ENCODE results near the gene SAMD14. TPM values are rescaled to one million over a fixed set of nuclear protein-coding genes. Genes with fewer than 3 reads are reported as not detected.
A peak's percentile ranks its signal among the peaks of the same experiment; 100 is the strongest.

The SAMD14 gene
- total and polyA plus RNA-seq, 7 experiments from 2014 or later, result 0.70 to 0.78 TPM; not detected in 5

- peak; percentile 98 for ATAC-seq
- intact Hi-C loops (cut with micrococcal nuclease), result loop anchor here (1.0 to 10.0 kb wide), 18 partner anchors 22 to 680 kb away; partner anchors contain the start of genes SPOP (in 2 of the 2), ITGA3 (in 1 of the 2), KAT7 (in 1 of the 2) and NXPH3 (in 1 of the 2)
- Mint-ChIP-seq H3K9me3 (peaks cover 0 to 2% (median 0%) of the 10 kb centered on the region in 11 donors), H3K27ac (peak within 1 kb of the TSS; percentile 87 to 98 (median 95)), H3K36me3 (peaks cover 0 to 17% (median 4%) of the 10 kb centered on the region in 5 donors), H3K4me3 (peak within 1 kb of the TSS; percentile 91 to 100 (median 96)), H3K27me3 (no peaks in the 10 kb centered on the region), H3K4me1 (peaks cover 27 to 41% (median 32%) of the 10 kb centered on the region in 7 donors)
- CTCF ChIA-PET, result interaction anchor here (0.7 to 5.0 kb wide), 26 partner anchors 7 to 303 kb away, joined by 3 to 57 read pairs (median 4); partner anchors contain the start of genes ITGA3 and LRRC59
- Histone ChIP-seq H3K27ac (ENCODE audit: low read depth, low read length) (peak within 1 kb of the TSS; percentile 84), H3K4me3 (ENCODE audit: low read length) (peak within 1 kb of the TSS; percentile 92), H3K27me3 (ENCODE audit: control insufficient read depth in 2 of 2, insufficient read depth in 2 of 2, low read length in 2 of 2) (no peaks in the 10 kb centered on the region), H3K4me1 (ENCODE audit: control insufficient read depth in 2 of 2, insufficient read depth in 2 of 2, low read length in 2 of 2) (peaks cover 12 to 14% of the 10 kb centered on the region in 2 donors), H3K36me3 (ENCODE audit: control insufficient read depth in 2 of 3, insufficient read depth in 3 of 3, low read length in 3 of 3) (peaks cover 0 to 27% (median 0%) of the 10 kb centered on the region in 3 experiments), H3K9me3 (ENCODE audit: control insufficient read depth in 2 of 3, low read length in 3 of 3) (no peaks in the 10 kb centered on the region)
- POLR2A ChIA-PET, result interaction anchor here (0.8 to 1.3 kb wide), 11 partner anchors 11 to 307 kb away, joined by 3 to 11 read pairs (median 3); partner anchors contain the start of genes ITGA3, KAT7 and PPP1R9B
- DNase-seq, result peak; percentile 92 to 99 (median 97)
Observed at GRCh38 chr17:50094753-50095619, 35.0 kb downstream of the SAMD14 start, which contains the start of gene PDK2. PDK2 (plus strand) TSS chr17:50095351; CDS start chr17:50095436, 85 bp downstream.

- ChIA-PET POLR2A (interaction anchor here (0.8 to 1.3 kb wide), 11 partner anchors 10 to 307 kb away, joined by 3 to 11 read pairs (median 3); partner anchors contain the start of genes ITGA3, KAT7 and PPP1R9B), CTCF (interaction anchor here (0.7 to 5.0 kb wide), 27 partner anchors 8 to 303 kb away, joined by 3 to 57 read pairs (median 4); partner anchors contain the start of genes ITGA3 and LRRC59)
- peak overlapping the region; percentile 84 for H3K27ac ChIP-seq (ENCODE audit: low read depth, low read length)
- H3K36me3 ChIP-seq (ENCODE audit: control insufficient read depth in 2 of 3, insufficient read depth in 3 of 3, low read length in 3 of 3), result peaks cover 0 to 23% (median 0%) of the 10 kb centered on the region in 3 experiments
- H3K4me1 ChIP-seq (ENCODE audit: control insufficient read depth in 2 of 2, insufficient read depth in 2 of 2, low read length in 2 of 2), result peaks cover 12 to 14% of the 10 kb centered on the region in 2 donors
- H3K4me3 ChIP-seq (ENCODE audit: low read length), result peak overlapping the region; percentile 92
- DNase-seq, result peak; percentile 71 to 90 (median 85)
- no peaks in the 10 kb centered on the region for H3K9me3 ChIP-seq (ENCODE audit: control insufficient read depth in 2 of 3, low read length in 3 of 3)
- Mint-ChIP-seq H3K27ac (peak overlapping the region; percentile 87 to 98 (median 95)), H3K9me3 (peaks cover 0 to 2% (median 0%) of the 10 kb centered on the region in 11 donors), H3K36me3 (peaks cover 0 to 13% (median 4%) of the 10 kb centered on the region in 5 donors), H3K4me3 (peak overlapping the region; percentile 91 to 100 (median 96)), H3K27me3 (no peaks in the 10 kb centered on the region), H3K4me1 (peaks cover 22 to 37% (median 30%) of the 10 kb centered on the region in 7 donors)
- no peaks in the 10 kb centered on the region for H3K27me3 ChIP-seq (ENCODE audit: control insufficient read depth in 2 of 2, insufficient read depth in 2 of 2, low read length in 2 of 2)
- peak; percentile 60 for ATAC-seq
- intact Hi-C loops (cut with micrococcal nuclease), result loop anchor here (1.0 to 10.0 kb wide), 11 partner anchors 39 to 519 kb away; partner anchors contain the start of genes NXPH3 (in 1 of the 2) and SPOP (in 1 of the 2)
Observed at GRCh38 chr17:50094243-50094752, 35.7 kb downstream of the SAMD14 start.

GRCh38 chr17:50093807-50094206 is 36.2 kb downstream of the SAMD14 start:
- no peak for ATAC-seq
- Mint-ChIP-seq H3K4me3 (peak overlapping the region; percentile 91 to 100 (median 96)), H3K27ac (peak overlapping the region in 7 of 9 donors; percentile 19 to 98 (median 95)), H3K36me3 (peaks cover 0 to 12% (median 4%) of the 10 kb centered on the region in 5 donors), H3K9me3 (peaks cover 0 to 2% (median 0%) of the 10 kb centered on the region in 11 donors), H3K4me1 (peaks cover 18 to 36% (median 30%) of the 10 kb centered on the region in 7 donors), H3K27me3 (no peaks in the 10 kb centered on the region)
- CTCF ChIA-PET, result interaction anchor here (0.6 to 5.0 kb wide), 24 partner anchors 8 to 439 kb away, joined by 3 to 57 read pairs (median 4); partner anchors contain the start of genes EPN3, ITGA3 and LRRC59
- DNase-seq, result no peak
- Histone ChIP-seq H3K27ac (ENCODE audit: low read depth, low read length) (peak overlapping the region; percentile 84), H3K4me1 (ENCODE audit: control insufficient read depth in 2 of 2, insufficient read depth in 2 of 2, low read length in 2 of 2) (peaks cover 12 to 14% of the 10 kb centered on the region in 2 donors), H3K4me3 (ENCODE audit: low read length) (no peak overlapping the region), H3K27me3 (ENCODE audit: control insufficient read depth in 2 of 2, insufficient read depth in 2 of 2, low read length in 2 of 2) (no peaks in the 10 kb centered on the region), H3K36me3 (ENCODE audit: control insufficient read depth in 2 of 3, insufficient read depth in 3 of 3, low read length in 3 of 3) (peaks cover 0 to 19% (median 0%) of the 10 kb centered on the region in 3 experiments), H3K9me3 (ENCODE audit: control insufficient read depth in 2 of 3, low read length in 3 of 3) (no peaks in the 10 kb centered on the region)
- intact Hi-C loops (cut with micrococcal nuclease), result loop anchor here (1.0 to 10.0 kb wide), 11 partner anchors 39 to 519 kb away; partner anchors contain the start of genes NXPH3 (in 1 of the 2) and SPOP (in 1 of the 2)
- POLR2A ChIA-PET, result interaction anchor here (0.8 to 1.3 kb wide), 10 partner anchors 9 to 306 kb away, joined by 3 to 11 read pairs (median 4); partner anchors contain the start of genes ITGA3, KAT7 and PPP1R9B

GRCh38 chr17:50093246-50093645 is 36.7 kb downstream of the SAMD14 start:
- Histone ChIP-seq H3K27ac (ENCODE audit: low read depth, low read length) (no peak overlapping the region), H3K36me3 (ENCODE audit: control insufficient read depth in 2 of 3, insufficient read depth in 3 of 3, low read length in 3 of 3) (peaks cover 0 to 13% (median 0%) of the 10 kb centered on the region in 3 experiments), H3K9me3 (ENCODE audit: control insufficient read depth in 2 of 3, low read length in 3 of 3) (no peaks in the 10 kb centered on the region), H3K4me3 (ENCODE audit: low read length) (no peak overlapping the region), H3K27me3 (ENCODE audit: control insufficient read depth in 2 of 2, insufficient read depth in 2 of 2, low read length in 2 of 2) (no peaks in the 10 kb centered on the region), H3K4me1 (ENCODE audit: control insufficient read depth in 2 of 2, insufficient read depth in 2 of 2, low read length in 2 of 2) (peaks cover 12 to 14% of the 10 kb centered on the region in 2 donors)
- peaks cover 0 to 2% (median 0%) of the 10 kb centered on the region in 11 donors for H3K9me3 Mint-ChIP-seq
- H3K27ac Mint-ChIP-seq, result peak overlapping the region in 3 of 9 donors; percentile 8 to 97 (median 23)
- ChIA-PET CTCF (interaction anchor here (0.6 to 5.0 kb wide), 7 partner anchors 20 to 439 kb away, joined by 3 to 57 read pairs (median 9); partner anchors contain the start of gene EPN3), POLR2A (interaction anchor here (0.6 kb wide), 1 partner anchor 92 kb away, joined by 3 read pairs; no protein-coding TSS in a partner anchor)
- peak overlapping the region in 5 of 10 donors; percentile 11 to 66 (median 29) for H3K4me3 Mint-ChIP-seq
- ATAC-seq (no peak), DNase-seq (no peak)
- intact Hi-C loops (cut with micrococcal nuclease), result loop anchor here in 1 of 2 donors (5.0 to 10.0 kb wide), 3 partner anchors 141 to 518 kb away; partner anchors contain the start of gene NXPH3
- H3K36me3 Mint-ChIP-seq, result peaks cover 0 to 6% (median 0%) of the 10 kb centered on the region in 5 donors
- peaks cover 13 to 31% (median 25%) of the 10 kb centered on the region in 7 donors for H3K4me1 Mint-ChIP-seq
- H3K27me3 Mint-ChIP-seq, result no peaks in the 10 kb centered on the region

- DNase-seq, result no peak
- CTCF ChIA-PET, result interaction anchor here (0.7 to 5.0 kb wide), 4 partner anchors 64 to 766 kb away, joined by 3 to 57 read pairs (median 14); no protein-coding TSS in a partner anchor
Observed at GRCh38 chr17:50091918-50092285, 38.1 kb downstream of the SAMD14 start.

More at GRCh38 chr17:50091918-50092285, 38.1 kb downstream of the SAMD14 start:
- H3K4me3 ChIP-seq (ENCODE audit: low read length), result no peak overlapping the region
- H3K27ac ChIP-seq (ENCODE audit: low read depth, low read length), result no peak overlapping the region
- ATAC-seq, result no peak
- Mint-ChIP-seq H3K27ac (no peak overlapping the region), H3K9me3 (peaks cover 0 to 2% (median 0%) of the 10 kb centered on the region in 11 donors), H3K27me3 (no peaks in the 10 kb centered on the region), H3K4me1 (peaks cover 13 to 29% (median 19%) of the 10 kb centered on the region in 7 donors), H3K4me3 (no peak overlapping the region), H3K36me3 (no peaks in the 10 kb centered on the region)
- H3K27me3 ChIP-seq (ENCODE audit: control insufficient read depth in 2 of 2, insufficient read depth in 2 of 2, low read length in 2 of 2), result no peaks in the 10 kb centered on the region
- POLR2A ChIA-PET, result interaction anchor here (0.7 to 1.0 kb wide), 6 partner anchors 9 to 353 kb away, joined by 3 to 4 read pairs (median 3); no protein-coding TSS in a partner anchor
- H3K4me1 ChIP-seq (ENCODE audit: control insufficient read depth in 2 of 2, insufficient read depth in 2 of 2, low read length in 2 of 2), result peaks cover 12 to 13% of the 10 kb centered on the region in 2 donors
- intact Hi-C loops (cut with micrococcal nuclease), result loop anchor here in 1 of 2 donors (5.0 to 10.0 kb wide), 3 partner anchors 140 to 517 kb away; partner anchors contain the start of gene NXPH3
- H3K36me3 ChIP-seq (ENCODE audit: control insufficient read depth in 2 of 3, insufficient read depth in 3 of 3, low read length in 3 of 3), result peaks cover 0 to 4% (median 0%) of the 10 kb centered on the region in 3 experiments
- no peaks in the 10 kb centered on the region for H3K9me3 ChIP-seq (ENCODE audit: control insufficient read depth in 2 of 3, low read length in 3 of 3)

Measured in naive thymus-derived CD4-positive, alpha-beta T cell (primary cell).